ENCODE results near the gene CDC42EP2.
A peak's percentile ranks its signal among the peaks of the same experiment; 100 is the strongest.

Gene CDC42EP2

GRCh38 chr11:65351511-65351910 is 36.8 kb downstream of the CDC42EP2 start:
- peaks cover 18% of the 10 kb centered on the region for H3K4me1 Mint-ChIP-seq (ENCODE audit: low read depth)
- H3K27ac Mint-ChIP-seq = no peak overlapping the region
- H3K36me3 Mint-ChIP-seq (ENCODE audit: low read depth) = peaks cover 32% of the 10 kb centered on the region
- no peaks in the 10 kb centered on the region for H3K9me3 Mint-ChIP-seq
- H3K27me3 Mint-ChIP-seq (ENCODE audit: low read depth) = no peaks in the 10 kb centered on the region
- no peak for DNase-seq (ENCODE audit: low spot score)
- no peak overlapping the region for H3K4me3 Mint-ChIP-seq

- no peak overlapping the region for H3K4me3 Mint-ChIP-seq
- peaks cover 28% of the 10 kb centered on the region for H3K36me3 Mint-ChIP-seq (ENCODE audit: low read depth)
- H3K27ac Mint-ChIP-seq = peak overlapping the region; percentile 42
- H3K9me3 Mint-ChIP-seq = no peaks in the 10 kb centered on the region
- peaks cover 8% of the 10 kb centered on the region for H3K27me3 Mint-ChIP-seq (ENCODE audit: low read depth)
- DNase-seq (ENCODE audit: low spot score) = no peak
- H3K4me1 Mint-ChIP-seq (ENCODE audit: low read depth) = peaks cover 18% of the 10 kb centered on the region
Observed at GRCh38 chr11:65352783-65353182, 38.1 kb downstream of the CDC42EP2 start.

DNA sequence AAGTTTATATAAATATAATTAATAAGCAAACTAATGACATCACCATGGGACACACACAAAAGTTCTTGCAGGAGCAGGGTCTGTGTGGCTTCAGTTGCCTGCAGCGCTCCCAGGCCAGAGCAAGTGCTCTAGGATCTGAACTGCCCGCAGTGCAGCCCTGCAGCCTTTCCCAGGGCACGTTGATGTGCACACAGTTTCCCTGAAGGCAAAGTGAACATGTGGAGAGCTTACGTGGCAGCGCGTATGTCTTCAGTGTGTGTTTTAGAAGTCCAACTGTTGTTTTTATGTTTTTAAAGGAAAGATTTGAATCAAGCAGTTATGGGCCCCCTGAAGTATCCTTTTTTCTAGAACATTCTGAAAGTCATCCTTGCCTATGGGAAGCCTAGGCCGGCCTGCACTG is 38.7 kb downstream of the CDC42EP2 start:
- peaks cover 20% of the 10 kb centered on the region for H3K4me1 Mint-ChIP-seq (ENCODE audit: low read depth)
- H3K9me3 Mint-ChIP-seq = no peaks in the 10 kb centered on the region
- no peak for DNase-seq (ENCODE audit: low spot score)
- peak overlapping the region; percentile 67 for H3K4me3 Mint-ChIP-seq
- peak overlapping the region; percentile 71 for H3K27ac Mint-ChIP-seq
- H3K36me3 Mint-ChIP-seq (ENCODE audit: low read depth) = peaks cover 25% of the 10 kb centered on the region
- peaks cover 11% of the 10 kb centered on the region for H3K27me3 Mint-ChIP-seq (ENCODE audit: low read depth)

DNA sequence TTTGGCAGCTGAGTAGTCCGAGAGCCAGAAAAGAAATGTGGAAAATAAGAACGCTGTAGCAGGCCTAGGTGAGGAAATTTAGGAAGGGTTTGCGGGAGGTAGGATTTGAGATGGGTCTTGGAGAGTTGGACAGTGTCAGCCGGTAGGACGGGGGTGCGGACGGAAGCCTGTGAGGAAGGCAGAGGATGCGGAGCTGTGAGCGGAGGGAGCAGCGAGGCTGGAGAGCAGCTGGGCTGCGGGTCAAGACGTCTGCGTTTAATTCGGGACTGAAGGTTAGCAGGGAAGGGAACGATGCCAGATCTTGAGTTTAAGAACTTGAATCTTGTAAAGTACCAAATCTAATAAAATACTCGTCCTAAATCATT is 39.2 kb downstream of the CDC42EP2 start:
- H3K4me3 Mint-ChIP-seq = peak overlapping the region; percentile 67
- no peaks in the 10 kb centered on the region for H3K9me3 Mint-ChIP-seq
- DNase-seq (ENCODE audit: low spot score) = no peak
- H3K27ac Mint-ChIP-seq = peak overlapping the region; percentile 71
- peaks cover 11% of the 10 kb centered on the region for H3K27me3 Mint-ChIP-seq (ENCODE audit: low read depth)
- peaks cover 16% of the 10 kb centered on the region for H3K4me1 Mint-ChIP-seq (ENCODE audit: low read depth)
- H3K36me3 Mint-ChIP-seq (ENCODE audit: low read depth) = peaks cover 20% of the 10 kb centered on the region

- Mint-ChIP-seq H3K4me1 (ENCODE audit: low read depth) (peaks cover 16% of the 10 kb centered on the region), H3K4me3 (peak within 1 kb of the TSS; percentile 92)
Observed at GRCh38 chr11:65354265-65355012, 39.8 kb downstream of the CDC42EP2 start, which contains the start of gene TIGD3. TSS of gene TIGD3 (plus strand) at chr11:65354751. CDS start at chr11:65355809, 1,058 bp downstream.

GRCh38 chr11:65355013-65355775 is 40.5 kb downstream of the CDC42EP2 start:
- Mint-ChIP-seq H3K4me1 (ENCODE audit: low read depth) (peaks cover 16% of the 10 kb centered on the region), H3K9me3 (no peaks in the 10 kb centered on the region), H3K27me3 (ENCODE audit: low read depth) (peaks cover 11% of the 10 kb centered on the region), H3K36me3 (ENCODE audit: low read depth) (peaks cover 16% of the 10 kb centered on the region), H3K4me3 (peak overlapping the region; percentile 92), H3K27ac (peak overlapping the region; percentile 86)
- DNase-seq (ENCODE audit: low spot score) = no peak

More at GRCh38 chr11:65354265-65355012, 39.8 kb downstream of the CDC42EP2 start, which contains the start of gene TIGD3:
- Mint-ChIP-seq H3K9me3 (no peaks in the 10 kb centered on the region), H3K27ac (peak within 1 kb of the TSS; percentile 86), H3K36me3 (ENCODE audit: low read depth) (peaks cover 16% of the 10 kb centered on the region), H3K27me3 (ENCODE audit: low read depth) (peaks cover 11% of the 10 kb centered on the region)
- peak; percentile 96 for DNase-seq (ENCODE audit: low spot score)

GRCh38 chr11:65355776-65356393 is 41.2 kb downstream of the CDC42EP2 start:
- H3K4me3 Mint-ChIP-seq = peak overlapping the region; percentile 92
- peaks cover 11% of the 10 kb centered on the region for H3K27me3 Mint-ChIP-seq (ENCODE audit: low read depth)
- no peaks in the 10 kb centered on the region for H3K9me3 Mint-ChIP-seq
- H3K4me1 Mint-ChIP-seq (ENCODE audit: low read depth) = peaks cover 16% of the 10 kb centered on the region
- no peak for DNase-seq (ENCODE audit: low spot score)
- H3K36me3 Mint-ChIP-seq (ENCODE audit: low read depth) = peaks cover 16% of the 10 kb centered on the region
- peak overlapping the region; percentile 75 for H3K27ac Mint-ChIP-seq

GRCh38 chr11:65356394-65356972 is 41.8 kb downstream of the CDC42EP2 start:
- Mint-ChIP-seq H3K36me3 (ENCODE audit: low read depth) (peaks cover 14% of the 10 kb centered on the region), H3K9me3 (no peaks in the 10 kb centered on the region)

GRCh38 chr11:65357856-65358356 is 43.2 kb downstream of the CDC42EP2 start:
- no peak overlapping the region for H3K27ac Mint-ChIP-seq

More at GRCh38 chr11:65356394-65356972, 41.8 kb downstream of the CDC42EP2 start:
- Mint-ChIP-seq H3K27ac (no peak overlapping the region), H3K27me3 (ENCODE audit: low read depth) (peaks cover 11% of the 10 kb centered on the region), H3K4me1 (ENCODE audit: low read depth) (peaks cover 16% of the 10 kb centered on the region), H3K4me3 (peak overlapping the region; percentile 72)
- DNase-seq (ENCODE audit: low spot score) = no peak

DNA sequence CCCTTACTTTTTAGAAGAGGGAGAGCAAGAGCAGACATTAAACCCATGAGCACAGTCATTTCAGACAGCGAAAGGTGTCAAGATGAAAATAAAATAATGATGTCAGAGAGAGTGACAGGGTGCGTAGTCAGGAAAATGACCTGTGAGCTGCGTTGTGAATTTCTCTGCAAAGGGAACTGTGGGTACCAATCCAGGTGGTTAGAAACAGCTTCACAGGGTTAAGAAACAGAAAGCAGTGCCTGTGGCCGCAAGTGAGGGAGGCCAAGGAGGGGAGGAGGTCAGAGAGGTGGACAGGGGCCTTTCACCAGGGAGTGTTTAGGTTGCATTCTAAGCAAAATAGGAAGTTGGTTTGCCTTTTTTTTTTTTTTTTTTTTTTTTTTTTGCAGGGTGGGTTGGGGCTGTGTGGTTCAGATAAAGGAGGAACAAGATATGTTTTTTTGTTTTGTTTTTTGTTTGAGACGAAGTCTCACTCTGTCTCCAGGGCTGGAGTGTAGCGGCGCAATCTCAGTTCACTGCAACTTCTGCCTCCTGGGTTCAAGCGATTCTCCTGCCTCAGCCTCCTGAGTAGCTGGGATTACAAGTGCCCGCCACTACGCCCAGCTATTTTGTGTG is 47.8 kb downstream of the CDC42EP2 start:
- Mint-ChIP-seq H3K9me3 (no peaks in the 10 kb centered on the region), H3K4me3 (no peak overlapping the region), H3K27ac (no peak overlapping the region), H3K4me1 (ENCODE audit: low read depth) (peaks cover 6% of the 10 kb centered on the region), H3K36me3 (ENCODE audit: low read depth) (no peaks in the 10 kb centered on the region), H3K27me3 (ENCODE audit: low read depth) (peaks cover 6% of the 10 kb centered on the region)
- no peak for DNase-seq (ENCODE audit: low spot score)

More at GRCh38 chr11:65357856-65358356, 43.2 kb downstream of the CDC42EP2 start:
- Mint-ChIP-seq H3K36me3 (ENCODE audit: low read depth) (peaks cover under 1% of the 10 kb centered on the region), H3K27me3 (ENCODE audit: low read depth) (peaks cover 11% of the 10 kb centered on the region), H3K4me3 (no peak overlapping the region), H3K4me1 (ENCODE audit: low read depth) (peaks cover 18% of the 10 kb centered on the region), H3K9me3 (no peaks in the 10 kb centered on the region)
- no peak for DNase-seq (ENCODE audit: low spot score)

DNA sequence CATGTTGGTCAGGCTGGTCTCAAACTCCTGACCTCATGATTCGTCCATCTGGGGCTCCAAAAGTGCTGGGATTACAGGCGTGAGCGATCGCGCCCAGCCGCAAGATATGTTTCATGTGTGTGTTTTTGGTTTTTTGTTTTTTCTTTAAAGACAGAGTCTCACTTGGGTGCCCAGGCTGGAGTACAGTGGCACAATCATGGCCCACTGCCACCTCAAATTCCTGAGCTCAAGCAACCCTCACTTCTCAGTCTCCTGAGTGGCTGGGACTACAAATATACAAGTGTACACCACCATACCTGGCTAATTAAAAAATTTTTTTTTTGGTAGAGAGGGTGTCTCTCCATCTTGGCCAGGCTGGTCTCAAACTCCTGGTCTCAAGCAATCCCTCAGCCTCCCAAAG is 48.3 kb downstream of the CDC42EP2 start:
- no peak overlapping the region for H3K4me3 Mint-ChIP-seq
- no peak overlapping the region for H3K27ac Mint-ChIP-seq
- H3K27me3 Mint-ChIP-seq (ENCODE audit: low read depth) = peaks cover under 1% of the 10 kb centered on the region
- no peaks in the 10 kb centered on the region for H3K9me3 Mint-ChIP-seq
- no peaks in the 10 kb centered on the region for H3K36me3 Mint-ChIP-seq (ENCODE audit: low read depth)
- DNase-seq (ENCODE audit: low spot score) = no peak
- H3K4me1 Mint-ChIP-seq (ENCODE audit: low read depth) = peaks cover 5% of the 10 kb centered on the region

GRCh38 chr11:65363770-65364169 is 49.1 kb downstream of the CDC42EP2 start:
- no peak overlapping the region for H3K27ac Mint-ChIP-seq
- no peak overlapping the region for H3K4me3 Mint-ChIP-seq
- H3K9me3 Mint-ChIP-seq = no peaks in the 10 kb centered on the region
- no peaks in the 10 kb centered on the region for H3K36me3 Mint-ChIP-seq (ENCODE audit: low read depth)
- peaks cover 4% of the 10 kb centered on the region for H3K4me1 Mint-ChIP-seq (ENCODE audit: low read depth)
- no peak for DNase-seq (ENCODE audit: low spot score)
- no peaks in the 10 kb centered on the region for H3K27me3 Mint-ChIP-seq (ENCODE audit: low read depth)

- Mint-ChIP-seq H3K36me3 (ENCODE audit: low read depth) (no peaks in the 10 kb centered on the region), H3K4me3 (no peak overlapping the region), H3K9me3 (no peaks in the 10 kb centered on the region), H3K27me3 (ENCODE audit: low read depth) (no peaks in the 10 kb centered on the region), H3K4me1 (ENCODE audit: low read depth) (peaks cover 4% of the 10 kb centered on the region), H3K27ac (no peak overlapping the region)
- no peak for DNase-seq (ENCODE audit: low spot score)
Observed at GRCh38 chr11:65366340-65366773, 51.7 kb downstream of the CDC42EP2 start.
